Neural crest cell (in vitro differentiated cells): ENCODE measurements around the gene FBLN1. TPM values are rescaled to one million over a fixed set of nuclear protein-coding genes. Genes with fewer than 3 reads are reported as not detected.

Source experiments
- DNase-seq: peaks from one replicate; pipeline ENCODE4 v3.0.0; 2021; ENCODE audit warnings: low read depth, mixed read lengths, low spot score
- H3K27ac Mint-ChIP-seq: one replicate; pipeline ENCODE4 v1.8.0; 2021; ENCODE audit warnings: mild to moderate bottlenecking, mixed read lengths; ENCODE audit not compliant: unreplicated experiment
- H3K27me3 Mint-ChIP-seq: 2 replicates; pipeline ENCODE4 v1.8.0; 2021; ENCODE audit warnings: low read depth, mild to moderate bottlenecking, mixed read lengths
- H3K36me3 Mint-ChIP-seq: 2 replicates; pipeline ENCODE4 v1.8.0; 2021; ENCODE audit warnings: low read depth, mild to moderate bottlenecking, mixed read lengths
- H3K4me1 Mint-ChIP-seq: 2 replicates; pipeline ENCODE4 v1.8.0; 2021; ENCODE audit warnings: mixed read lengths
- H3K4me3 Mint-ChIP-seq: one replicate; pipeline ENCODE4 v1.8.0; 2021; ENCODE audit warnings: mild to moderate bottlenecking, mixed read lengths
- H3K9me3 Mint-ChIP-seq: 2 replicates; pipeline ENCODE4 v1.8.0; 2021; ENCODE audit warnings: mixed read lengths
- total RNA-seq: library from RNA; stranded (reverse); gene quantifications from 2 replicates; pipeline ENCODE4 v1.2.1, GENCODE V29; 2021
- TF ChIP-seq, protein P1 (sequence below): fragments of 200-600 bp; sonication (generic); conservative IDR thresholded peaks from 2 replicates; pipeline ENCODE4 v1.5.0; 2021; ENCODE audit warnings: antibody characterized with exemption, mild to moderate bottlenecking

FBLN1 gene
- total RNA-seq, 1 donor from 2014 or later, result 163 TPM

GRCh38 chr22:45568213-45568612, 65.5 kb downstream of the FBLN1 start:
- H3K36me3 Mint-ChIP-seq, result peaks cover 37% of the 10 kb centered on the region
- no peaks in the 10 kb centered on the region for H3K27me3 Mint-ChIP-seq
- H3K4me1 Mint-ChIP-seq, result no peaks in the 10 kb centered on the region
- DNase-seq, result no peak
- no peak overlapping the region for H3K4me3 Mint-ChIP-seq
- TF ChIP-seq, protein P1, sequence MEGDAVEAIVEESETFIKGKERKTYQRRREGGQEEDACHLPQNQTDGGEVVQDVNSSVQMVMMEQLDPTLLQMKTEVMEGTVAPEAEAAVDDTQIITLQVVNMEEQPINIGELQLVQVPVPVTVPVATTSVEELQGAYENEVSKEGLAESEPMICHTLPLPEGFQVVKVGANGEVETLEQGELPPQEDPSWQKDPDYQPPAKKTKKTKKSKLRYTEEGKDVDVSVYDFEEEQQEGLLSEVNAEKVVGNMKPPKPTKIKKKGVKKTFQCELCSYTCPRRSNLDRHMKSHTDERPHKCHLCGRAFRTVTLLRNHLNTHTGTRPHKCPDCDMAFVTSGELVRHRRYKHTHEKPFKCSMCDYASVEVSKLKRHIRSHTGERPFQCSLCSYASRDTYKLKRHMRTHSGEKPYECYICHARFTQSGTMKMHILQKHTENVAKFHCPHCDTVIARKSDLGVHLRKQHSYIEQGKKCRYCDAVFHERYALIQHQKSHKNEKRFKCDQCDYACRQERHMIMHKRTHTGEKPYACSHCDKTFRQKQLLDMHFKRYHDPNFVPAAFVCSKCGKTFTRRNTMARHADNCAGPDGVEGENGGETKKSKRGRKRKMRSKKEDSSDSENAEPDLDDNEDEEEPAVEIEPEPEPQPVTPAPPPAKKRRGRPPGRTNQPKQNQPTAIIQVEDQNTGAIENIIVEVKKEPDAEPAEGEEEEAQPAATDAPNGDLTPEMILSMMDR, result no peak
- peaks cover 13% of the 10 kb centered on the region for H3K9me3 Mint-ChIP-seq
- no peak overlapping the region for H3K27ac Mint-ChIP-seq

- H3K4me1 Mint-ChIP-seq, result no peaks in the 10 kb centered on the region
- H3K27ac Mint-ChIP-seq, result no peak overlapping the region
- DNase-seq, result no peak
- H3K27me3 Mint-ChIP-seq, result no peaks in the 10 kb centered on the region
- peaks cover 33% of the 10 kb centered on the region for H3K36me3 Mint-ChIP-seq
- peaks cover 13% of the 10 kb centered on the region for H3K9me3 Mint-ChIP-seq
- H3K4me3 Mint-ChIP-seq, result no peak overlapping the region
- TF ChIP-seq, protein P1, result no peak
Measured at GRCh38 chr22:45571089-45571488, 68.4 kb downstream of the FBLN1 start.

GRCh38 chr22:45572444-45572843, 69.8 kb downstream of the FBLN1 start:
- no peak overlapping the region for H3K4me3 Mint-ChIP-seq
- TF ChIP-seq, protein P1, result no peak
- H3K36me3 Mint-ChIP-seq, result peaks cover 29% of the 10 kb centered on the region
- peaks cover 13% of the 10 kb centered on the region for H3K9me3 Mint-ChIP-seq
- no peak for DNase-seq
- H3K27ac Mint-ChIP-seq, result no peak overlapping the region
- H3K27me3 Mint-ChIP-seq, result no peaks in the 10 kb centered on the region
- no peaks in the 10 kb centered on the region for H3K4me1 Mint-ChIP-seq

GRCh38 chr22:45574069-45574703, 71.5 kb downstream of the FBLN1 start:
- H3K27ac Mint-ChIP-seq, result no peak overlapping the region
- H3K4me3 Mint-ChIP-seq, result no peak overlapping the region
- no peaks in the 10 kb centered on the region for H3K4me1 Mint-ChIP-seq
- H3K9me3 Mint-ChIP-seq, result peaks cover 13% of the 10 kb centered on the region
- peaks cover 20% of the 10 kb centered on the region for H3K36me3 Mint-ChIP-seq
- TF ChIP-seq, protein P1, result no peak
- no peak for DNase-seq
- H3K27me3 Mint-ChIP-seq, result no peaks in the 10 kb centered on the region

DNA sequence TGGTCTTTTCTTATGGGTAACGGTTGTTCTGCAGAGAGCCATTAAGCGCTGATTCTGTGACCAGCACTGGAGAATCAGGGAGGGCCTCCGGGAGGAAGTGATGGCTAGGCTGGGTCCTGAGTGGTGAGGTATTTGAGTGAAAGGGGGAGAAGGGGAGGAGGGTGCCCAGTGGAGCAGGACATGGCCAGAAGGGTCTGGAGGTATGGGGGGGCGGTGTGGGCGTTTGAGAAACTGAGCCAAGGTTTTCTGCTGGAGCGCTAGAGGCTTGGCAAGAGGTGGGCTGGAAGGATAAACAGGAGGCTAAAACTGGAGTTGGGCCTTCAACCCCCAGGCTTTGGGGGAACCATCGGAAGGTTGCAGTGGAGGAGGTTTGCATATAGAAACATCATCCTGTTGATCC, 72.5 kb downstream of the FBLN1 start:
- no peaks in the 10 kb centered on the region for H3K4me1 Mint-ChIP-seq
- H3K9me3 Mint-ChIP-seq, result peaks cover 10% of the 10 kb centered on the region
- H3K27me3 Mint-ChIP-seq, result no peaks in the 10 kb centered on the region
- peaks cover 14% of the 10 kb centered on the region for H3K36me3 Mint-ChIP-seq
- no peak overlapping the region for H3K27ac Mint-ChIP-seq
- no peak for DNase-seq
- no peak overlapping the region for H3K4me3 Mint-ChIP-seq
- TF ChIP-seq, protein P1, result no peak
